Loucy (cell line): ENCODE data around the gene RCAN2.

Experiments
- CTCF ChIP-seq: fragments of 200-600 bp; sonication (generic); conservative IDR thresholded peaks from 2 replicates; pipeline ENCODE4 v1.5.1; 2014; ENCODE audit warnings: mild to moderate bottlenecking, antibody characterized with exemption, low read length
- EZH2phosphoT487 ChIP-seq: fragments of 200-600 bp; IDR thresholded peaks from 2 replicates; pipeline ENCODE4 v1.6.1; 2018; ENCODE audit warnings: antibody characterized with exemption, mild to moderate bottlenecking, moderate library complexity, borderline replicate concordance

- TF ChIP-seq CTCF (no peak), EZH2phosphoT487 (no peak)
Measured at GRCh38 chr6:46490425-46491200, 636 bp downstream of the RCAN2 start.
